Right ventricle myocardium superior (tissue), 1 donor: ENCODE results near the gene CAMSAP1. TPM values are rescaled to one million over a fixed set of nuclear protein-coding genes. Genes with fewer than 3 reads are reported as not detected.

Experiments
- ATAC-seq: fragments of 200-7000 bp; cut with Tn5 transposase; one replicate; pipeline ENCODE4 v1.9.1; 2020; ENCODE audit warnings: mild to moderate bottlenecking; ENCODE audit not compliant: poor library complexity
- DNase-seq: peaks from one replicate; pipeline ENCODE4 v3.0.0-alpha.2; 2020
- intact Hi-C: fragments of 100-400 bp; cut with DNase I; formaldehyde crosslinking; loops from one replicate; pipeline ENCODE4 v1.11.2; 2022
- total RNA-seq: library from RNA; stranded (reverse); fragmentation: NEBNext Ultra II Directional; extraction: Animal tissue kit (Norgen Biotek cat#: 25700); gene quantifications from one replicate; pipeline ENCODE4 v1.2.1, GENCODE V29; 2021
- donor health status: DM: no; HTN: yes; CAD: no; lungs with severe emphysema.

Gene CAMSAP1
- total RNA-seq, 1 donor from 2014 or later = 18.3 TPM

DNA sequence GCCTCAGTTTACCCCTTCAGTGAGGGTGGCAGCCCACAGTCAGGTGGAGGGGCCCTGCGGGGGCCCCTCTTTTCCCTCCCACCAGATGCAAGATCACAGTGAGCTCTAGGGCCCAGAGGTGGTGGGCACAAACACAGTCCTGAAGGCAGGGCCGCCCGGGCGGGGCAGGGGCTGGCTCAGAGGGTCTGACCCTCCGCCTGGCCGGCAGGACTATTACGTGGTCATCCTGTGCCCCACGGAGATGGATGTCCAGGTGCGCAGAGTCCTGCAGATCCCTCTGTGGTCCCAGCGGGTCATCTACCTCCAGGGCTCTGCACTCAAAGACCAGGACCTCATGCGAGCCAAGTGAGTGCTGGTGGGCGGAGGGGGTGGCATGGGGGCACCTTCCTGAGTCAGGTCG, 141.9 kb downstream of the CAMSAP1 start:
- ATAC-seq (no peak), DNase-seq (no peak)
- intact Hi-C loops = no loop called here

- intact Hi-C loops = no loop called here
- DNase-seq (no peak), ATAC-seq (no peak)
These were observed 142.6 kb downstream of the CAMSAP1 start for GRCh38 chr9:135764731-135765130.

DNA sequence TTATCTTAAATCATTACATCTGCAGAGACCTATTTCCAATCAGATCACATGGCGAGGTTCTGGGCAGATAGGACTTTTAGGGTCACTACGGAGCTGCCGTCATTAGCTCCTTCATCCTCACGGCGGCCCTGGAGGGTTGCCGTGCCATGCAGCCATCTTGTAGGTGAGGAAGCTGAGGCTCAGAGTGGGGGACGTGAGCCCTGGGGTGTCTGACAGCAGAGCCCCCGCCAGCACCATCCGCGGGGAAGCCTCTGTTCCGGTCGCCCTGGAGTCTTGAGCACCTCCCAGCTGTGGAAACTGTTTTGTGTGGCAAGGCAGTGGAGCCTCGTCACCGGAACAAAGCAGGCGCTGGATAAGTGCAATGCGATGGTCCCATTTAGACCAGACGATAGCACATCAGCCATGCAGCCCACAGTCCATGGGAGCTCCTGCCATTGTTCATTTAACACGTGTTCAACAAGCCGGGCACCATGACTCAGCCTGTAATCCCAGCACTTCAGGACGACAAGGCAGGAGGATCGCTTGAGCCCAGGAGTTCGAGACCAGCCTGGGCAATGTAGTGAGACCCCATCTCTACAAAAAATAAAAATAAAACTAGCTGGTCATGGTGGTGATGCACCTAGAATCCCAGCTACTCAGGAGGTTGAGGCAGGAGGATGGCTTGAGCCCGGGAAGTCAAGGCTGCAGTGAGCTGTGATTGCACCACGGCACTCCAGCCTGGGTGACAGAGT, 143.5 kb downstream of the CAMSAP1 start:
- DNase-seq (no peak), ATAC-seq (no peak)
- intact Hi-C loops = no loop called here

- ATAC-seq (no peak), DNase-seq (no peak)
- intact Hi-C loops = no loop called here
These were observed 144.4 kb downstream of the CAMSAP1 start for GRCh38 chr9:135762921-135763320.

- ATAC-seq (no peak), DNase-seq (no peak)
- intact Hi-C loops = no loop called here
These were observed 145.5 kb downstream of the CAMSAP1 start for GRCh38 chr9:135761845-135762168.

DNA sequence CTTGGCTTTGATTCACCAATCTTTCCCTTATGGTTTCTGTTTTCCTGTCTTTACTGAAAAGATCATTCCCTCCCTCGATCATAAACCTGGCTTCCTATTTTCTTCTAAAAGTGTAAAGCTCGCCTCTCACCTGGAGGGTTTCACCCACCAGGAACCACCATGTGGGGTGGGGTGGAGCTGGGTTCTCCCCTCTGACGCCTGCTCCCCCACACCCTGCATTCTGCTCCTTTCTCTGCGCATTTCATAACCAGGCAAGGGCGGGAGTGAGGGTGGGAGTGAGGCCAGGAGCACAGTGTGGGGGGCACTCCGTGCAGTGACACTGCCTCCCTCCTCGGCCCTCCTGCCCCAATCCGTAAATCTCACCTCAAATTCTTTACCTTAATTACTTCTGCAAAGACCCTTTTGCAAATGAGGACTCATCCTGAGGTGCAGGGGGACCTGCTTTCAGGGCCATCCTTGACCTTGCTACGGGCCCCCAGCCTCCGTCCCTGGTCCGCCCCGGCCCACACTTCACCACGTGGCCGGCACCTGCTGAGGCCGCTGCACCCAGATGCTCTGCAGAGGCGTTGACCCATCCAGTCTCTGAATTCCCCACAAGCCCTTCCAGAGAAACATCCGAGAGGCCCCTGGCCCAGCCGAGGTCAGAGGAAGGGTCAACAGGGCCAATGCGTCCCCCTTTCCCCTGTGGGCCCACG, 146.0 kb downstream of the CAMSAP1 start:
- no peak for DNase-seq
- intact Hi-C loops = no loop called here

GRCh38 chr9:135760465-135760864, 146.9 kb downstream of the CAMSAP1 start:
- intact Hi-C loops = no loop called here
- DNase-seq = no peak
- ATAC-seq = no peak

More for the DNA sequence above, 146.0 kb downstream of the CAMSAP1 start:
- no peak for ATAC-seq

- intact Hi-C loops = no loop called here
- no peak for ATAC-seq
- no peak for DNase-seq
These were observed 147.6 kb downstream of the CAMSAP1 start for GRCh38 chr9:135759676-135760300.

DNA sequence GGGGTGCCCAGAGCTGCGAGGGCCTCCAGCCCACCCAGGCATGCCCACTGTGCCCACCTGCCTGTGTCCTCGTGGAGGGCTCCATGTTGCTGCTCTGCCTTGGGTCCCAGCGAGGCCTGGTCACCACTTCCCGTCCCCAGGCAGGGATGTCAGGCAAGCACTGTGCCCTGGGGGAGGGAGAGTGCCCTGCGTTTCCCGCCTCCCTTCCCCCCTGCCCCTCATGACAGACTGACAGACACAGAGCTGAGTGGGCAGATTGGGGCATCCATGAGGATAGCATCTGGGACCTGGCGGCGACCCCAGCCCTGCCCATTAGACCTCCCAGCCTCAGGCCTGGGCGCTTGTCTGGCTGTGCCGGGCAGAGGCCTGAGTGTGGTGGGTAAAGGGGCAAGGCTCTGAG, 148.5 kb downstream of the CAMSAP1 start:
- no peak for DNase-seq
- no peak for ATAC-seq
- intact Hi-C loops = no loop called here

Other genes starting within 250 kb of the CAMSAP1 start
- gene LCN9, start 244.2 kb downstream of the CAMSAP1 start, total RNA-seq = not detected
- gene SOHLH1, start 208.1 kb downstream of the CAMSAP1 start, total RNA-seq = not detected
- 3.9 TPM for gene KCNT1, start 205.4 kb downstream of the CAMSAP1 start, total RNA-seq
- 107 TPM for gene UBAC1, start 53.8 kb upstream of the CAMSAP1 start, total RNA-seq
- 30.8 TPM for gene NACC2, start 187.7 kb upstream of the CAMSAP1 start, total RNA-seq
- gene TMEM250, start 211.3 kb upstream of the CAMSAP1 start, total RNA-seq = 16.4 TPM